ENCODE data around the gene TOB2. TPM values are rescaled to one million over a fixed set of nuclear protein-coding genes. Genes with fewer than 3 reads are reported as not detected.

Gene TOB2
- total RNA-seq, 2 donors from 2014 or later = 51.2 to 57.9 TPM

DNA sequence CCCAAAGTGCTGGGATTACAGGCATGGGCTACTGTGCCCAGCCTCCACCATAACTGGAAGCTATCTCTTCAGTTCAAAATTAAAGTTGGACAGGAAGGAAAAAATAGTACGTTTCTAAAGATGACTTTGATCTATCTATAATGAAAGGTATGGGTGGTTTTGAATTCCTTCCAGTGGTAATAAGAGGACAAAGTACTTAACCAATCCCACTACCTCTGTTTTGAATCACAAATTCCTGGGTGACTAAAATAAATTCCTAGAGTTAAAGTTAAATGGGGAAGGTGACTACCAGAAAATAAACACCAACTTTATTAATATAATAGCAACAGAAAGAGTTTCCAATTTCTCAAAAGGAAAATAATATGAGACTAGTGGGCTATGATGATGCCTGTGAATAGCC, 12.8 kb upstream of the TOB2 start:
- TF ChIP-seq, protein P1, sequence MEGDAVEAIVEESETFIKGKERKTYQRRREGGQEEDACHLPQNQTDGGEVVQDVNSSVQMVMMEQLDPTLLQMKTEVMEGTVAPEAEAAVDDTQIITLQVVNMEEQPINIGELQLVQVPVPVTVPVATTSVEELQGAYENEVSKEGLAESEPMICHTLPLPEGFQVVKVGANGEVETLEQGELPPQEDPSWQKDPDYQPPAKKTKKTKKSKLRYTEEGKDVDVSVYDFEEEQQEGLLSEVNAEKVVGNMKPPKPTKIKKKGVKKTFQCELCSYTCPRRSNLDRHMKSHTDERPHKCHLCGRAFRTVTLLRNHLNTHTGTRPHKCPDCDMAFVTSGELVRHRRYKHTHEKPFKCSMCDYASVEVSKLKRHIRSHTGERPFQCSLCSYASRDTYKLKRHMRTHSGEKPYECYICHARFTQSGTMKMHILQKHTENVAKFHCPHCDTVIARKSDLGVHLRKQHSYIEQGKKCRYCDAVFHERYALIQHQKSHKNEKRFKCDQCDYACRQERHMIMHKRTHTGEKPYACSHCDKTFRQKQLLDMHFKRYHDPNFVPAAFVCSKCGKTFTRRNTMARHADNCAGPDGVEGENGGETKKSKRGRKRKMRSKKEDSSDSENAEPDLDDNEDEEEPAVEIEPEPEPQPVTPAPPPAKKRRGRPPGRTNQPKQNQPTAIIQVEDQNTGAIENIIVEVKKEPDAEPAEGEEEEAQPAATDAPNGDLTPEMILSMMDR (conservative IDR thresholded peaks at IDR 0.05) = no peak
- H3K9me3 Mint-ChIP-seq = no peaks in the 10 kb centered on the region
- 100% methylated on average over 1 of the region's 1 CpG; no CpG with 5 or more reads in 1 of the 2 experiments for whole genome bisulfite sequencing, 2 experiments (ENCODE audit: insufficient coverage in 1 of 2, insufficient read length in 1 of 2)
- Histone ChIP-seq H3K4me1 (ENCODE audit: control insufficient read depth, insufficient read depth, low read length) (no peaks in the 10 kb centered on the region), H3K27ac (ENCODE audit: low read depth, low read length) (no peak overlapping the region), H3K9ac (ENCODE audit: extremely low read depth, low read length, poor library complexity, severe bottlenecking) (no peak overlapping the region), H3K4me3 (ENCODE audit: low read length) (no peak overlapping the region), H3K27me3 (ENCODE audit: control insufficient read depth, insufficient read depth, low read length, poor library complexity, severe bottlenecking) (no peaks in the 10 kb centered on the region), H3K9me3 (ENCODE audit: control insufficient read depth, low read length) (no peaks in the 10 kb centered on the region), H3K36me3 (ENCODE audit: control insufficient read depth, insufficient read depth, low read length) (peaks cover 61% of the 10 kb centered on the region)
- H3K4me1 Mint-ChIP-seq = no peaks in the 10 kb centered on the region
- no peak overlapping the region for H3K27ac Mint-ChIP-seq
- H3K27me3 Mint-ChIP-seq (ENCODE audit: insufficient read depth) = no peaks in the 10 kb centered on the region
- H3K4me3 Mint-ChIP-seq = no peak overlapping the region
- peaks cover 53% of the 10 kb centered on the region for H3K36me3 Mint-ChIP-seq (ENCODE audit: low read depth)
- no peak for DNase-seq

DNA sequence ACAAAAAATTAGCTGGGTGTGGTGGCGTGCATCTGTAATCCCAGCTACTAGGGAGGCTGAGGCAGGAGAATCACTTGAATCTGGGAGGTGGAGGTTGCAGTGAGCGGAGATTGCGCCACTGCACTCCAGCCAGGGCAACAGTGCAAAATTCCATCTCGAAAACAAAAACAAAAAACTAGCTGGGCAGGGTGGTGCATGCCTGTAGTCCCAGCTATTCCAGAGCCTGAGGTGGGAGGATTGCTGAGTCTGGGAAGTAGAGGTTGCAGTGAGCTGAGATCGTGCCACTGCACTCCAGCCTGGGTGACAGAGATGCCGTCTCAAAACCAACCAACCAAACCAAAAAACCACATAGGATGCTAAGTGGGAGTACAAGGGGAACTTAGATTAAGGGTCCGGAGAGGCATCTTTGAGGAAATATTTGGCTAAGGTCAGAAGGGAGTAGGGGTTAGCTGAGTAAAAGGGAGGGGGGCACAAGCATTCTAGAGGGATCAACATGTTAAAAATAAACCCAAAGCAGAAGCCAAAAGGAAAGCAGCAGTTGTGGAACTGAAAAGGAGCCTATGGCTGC, 11.6 kb upstream of the TOB2 start:
- H3K4me3 Mint-ChIP-seq = no peak overlapping the region

DNA sequence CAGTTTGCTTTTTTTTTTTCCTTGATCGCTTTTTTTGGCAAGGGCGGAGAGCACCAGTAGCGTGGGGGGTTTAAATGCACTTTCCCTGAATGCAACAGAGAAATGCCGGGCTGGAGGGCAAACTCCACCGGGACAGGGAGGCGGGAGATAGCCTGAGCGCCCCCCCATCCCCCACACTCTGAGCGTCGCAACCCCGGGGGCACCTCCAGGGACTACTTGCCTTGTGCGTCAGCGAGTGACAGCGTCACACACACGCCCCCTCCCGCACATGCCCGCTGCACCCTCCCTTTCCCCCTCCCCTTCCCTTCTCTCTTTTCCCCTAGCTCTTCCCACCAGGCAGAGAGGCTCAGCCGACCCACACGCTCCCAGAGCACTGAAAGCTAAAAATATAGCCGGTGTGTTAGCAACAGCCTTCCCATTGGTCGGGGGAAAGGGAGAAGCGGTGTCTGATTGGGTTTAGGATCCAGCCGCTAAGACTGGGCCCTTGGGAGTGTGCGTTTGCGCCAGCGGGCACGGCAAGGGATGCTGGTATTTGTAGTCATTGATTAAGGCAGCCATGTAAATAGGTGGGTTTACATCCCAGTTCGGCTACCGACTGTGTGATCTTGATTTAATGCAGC, 1.7 kb upstream of the TOB2 start:
- Mint-ChIP-seq H3K4me1 (peaks cover 11% of the 10 kb centered on the region), H3K9me3 (no peaks in the 10 kb centered on the region), H3K27me3 (ENCODE audit: insufficient read depth) (no peaks in the 10 kb centered on the region), H3K36me3 (ENCODE audit: low read depth) (peaks cover 16% of the 10 kb centered on the region), H3K4me3 (peak overlapping the region; percentile 99), H3K27ac (peak overlapping the region; percentile 98)
- Histone ChIP-seq H3K9me3 (ENCODE audit: control insufficient read depth, low read length) (no peaks in the 10 kb centered on the region), H3K27me3 (ENCODE audit: control insufficient read depth, insufficient read depth, low read length, poor library complexity, severe bottlenecking) (no peaks in the 10 kb centered on the region), H3K4me3 (ENCODE audit: low read length) (peak overlapping the region; percentile 97), H3K9ac (ENCODE audit: extremely low read depth, low read length, poor library complexity, severe bottlenecking) (peak overlapping the region; percentile 99), H3K4me1 (ENCODE audit: control insufficient read depth, insufficient read depth, low read length) (peaks cover under 1% of the 10 kb centered on the region), H3K27ac (ENCODE audit: low read depth, low read length) (peak overlapping the region; percentile 98), H3K36me3 (ENCODE audit: control insufficient read depth, insufficient read depth, low read length) (peaks cover under 1% of the 10 kb centered on the region)
- TF ChIP-seq, protein P1 (conservative IDR thresholded peaks at IDR 0.05) = no peak
- 2 to 6% methylated on average over 3 to 27 of the region's 28 CpGs for WGBS, 2 experiments (ENCODE audit: insufficient coverage in 1 of 2, insufficient read length in 1 of 2)
- DNase-seq = peak; percentile 98

More for the DNA sequence above, 11.6 kb upstream of the TOB2 start:
- H3K4me3 ChIP-seq (ENCODE audit: low read length) = no peak overlapping the region
- no peaks in the 10 kb centered on the region for H3K9me3 Mint-ChIP-seq
- 87 to 95% methylated on average over 5 to 7 of the region's 7 CpGs for WGBS, 2 experiments (ENCODE audit: insufficient coverage in 1 of 2, insufficient read length in 1 of 2)
- H3K4me1 ChIP-seq (ENCODE audit: control insufficient read depth, insufficient read depth, low read length) = no peaks in the 10 kb centered on the region
- H3K4me1 Mint-ChIP-seq = no peaks in the 10 kb centered on the region
- H3K27ac Mint-ChIP-seq = peak overlapping the region; percentile 58
- H3K36me3 ChIP-seq (ENCODE audit: control insufficient read depth, insufficient read depth, low read length) = peaks cover 50% of the 10 kb centered on the region
- H3K27me3 Mint-ChIP-seq (ENCODE audit: insufficient read depth) = no peaks in the 10 kb centered on the region
- H3K27ac ChIP-seq (ENCODE audit: low read depth, low read length) = no peak overlapping the region
- H3K36me3 Mint-ChIP-seq (ENCODE audit: low read depth) = peaks cover 45% of the 10 kb centered on the region
- no peaks in the 10 kb centered on the region for H3K9me3 ChIP-seq (ENCODE audit: control insufficient read depth, low read length)
- TF ChIP-seq, protein P1 (conservative IDR thresholded peaks at IDR 0.05) = no peak
- no peak for DNase-seq
- no peaks in the 10 kb centered on the region for H3K27me3 ChIP-seq (ENCODE audit: control insufficient read depth, insufficient read depth, low read length, poor library complexity, severe bottlenecking)
- H3K9ac ChIP-seq (ENCODE audit: extremely low read depth, low read length, poor library complexity, severe bottlenecking) = no peak overlapping the region
